NCI-H2196 treated with DMSO at 0.1 percent for 48 hours (cell line): Measurements from ENCODE around the gene C6orf89.
A peak's percentile ranks its signal among the peaks of the same experiment; 100 is the strongest.
"Not testable (repeated sequence)": the region's sequence is repeated elsewhere in the genome, so short reads cannot be mapped to it uniquely, and the experiment has no call there.

Experiments
- DNase-seq: peaks from one replicate; lab custom pipeline; 2025; ENCODE audit not compliant: unreplicated experiment; lab: John Stamatoyannopoulos, UW

C6orf89 gene

DNA sequence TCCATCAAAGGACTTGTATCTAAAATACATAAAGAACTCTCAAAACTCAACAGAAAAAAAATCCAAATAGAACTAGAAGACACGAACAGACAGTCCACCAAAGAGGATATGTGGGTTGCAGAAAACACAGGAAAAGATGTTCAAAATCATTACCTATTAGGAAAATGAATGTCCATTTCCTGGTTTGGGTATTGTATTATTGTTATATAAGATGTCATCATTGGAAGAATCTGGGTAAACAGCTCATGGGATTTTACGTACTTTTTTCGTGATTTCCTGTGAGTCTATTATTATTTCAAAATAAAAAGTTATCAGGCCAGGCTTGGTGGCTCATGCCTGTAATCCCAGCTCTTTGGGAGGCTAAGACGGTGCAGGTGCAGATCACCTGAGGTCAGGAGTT is 59.5 kb downstream of the C6orf89 start:
- DNase-seq: no peak

DNA sequence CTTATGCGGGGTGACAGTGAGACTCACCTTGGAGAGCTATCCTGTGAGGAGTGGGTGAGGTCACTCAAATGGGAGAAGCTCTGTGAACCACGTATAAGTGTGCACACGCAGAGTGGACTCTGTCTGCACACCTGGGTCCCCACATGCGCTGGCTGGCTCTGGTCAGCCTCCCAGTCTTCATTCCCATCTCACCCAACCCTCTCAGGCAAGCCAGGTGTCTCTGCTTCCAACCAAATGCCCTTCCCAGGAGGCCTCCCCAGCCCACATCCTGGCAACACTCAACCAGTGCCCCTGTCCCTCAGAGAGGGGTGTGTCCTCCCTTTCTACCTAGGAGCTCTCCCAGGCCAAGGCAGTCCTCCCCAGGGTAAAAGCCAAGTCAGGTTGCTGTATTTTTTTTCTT is 60.8 kb downstream of the C6orf89 start:
- no peak for DNase-seq

DNA sequence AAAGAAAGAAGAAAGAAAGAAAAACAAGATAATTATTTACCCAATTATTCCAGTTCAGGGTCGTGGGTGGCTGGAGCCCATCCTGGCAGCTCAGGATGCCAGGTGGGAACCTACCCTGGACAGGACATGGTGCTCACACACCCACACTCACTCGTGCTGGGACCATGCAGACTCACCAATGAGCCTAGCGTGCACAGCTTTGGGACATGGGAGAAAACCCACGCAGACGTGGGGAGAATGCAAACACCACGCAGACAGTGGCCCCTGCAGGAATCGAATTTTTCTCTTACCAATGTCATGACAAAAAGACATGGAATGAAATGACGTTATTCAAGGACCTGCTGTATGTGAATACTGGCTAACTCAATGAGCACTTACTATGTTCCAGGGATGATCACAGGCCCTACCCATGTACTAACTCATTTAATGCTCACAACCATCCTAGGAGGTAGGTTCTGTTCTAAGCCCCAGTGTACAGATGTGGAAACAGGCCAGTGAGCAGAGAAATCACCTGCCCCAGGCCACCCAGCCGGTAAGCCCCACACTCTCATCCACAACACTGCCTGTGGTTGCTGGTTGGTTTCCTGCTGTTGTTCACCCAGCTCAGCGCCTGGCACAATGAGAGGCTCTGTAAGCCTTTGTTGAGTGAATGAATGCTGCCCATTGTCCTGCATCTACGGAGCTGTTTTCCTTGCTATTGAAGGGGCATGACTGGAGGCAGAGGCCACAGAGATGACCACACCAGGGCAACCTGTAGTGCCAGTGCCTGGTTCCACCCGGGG is 62.0 kb downstream of the C6orf89 start:
- no peak for DNase-seq

DNA sequence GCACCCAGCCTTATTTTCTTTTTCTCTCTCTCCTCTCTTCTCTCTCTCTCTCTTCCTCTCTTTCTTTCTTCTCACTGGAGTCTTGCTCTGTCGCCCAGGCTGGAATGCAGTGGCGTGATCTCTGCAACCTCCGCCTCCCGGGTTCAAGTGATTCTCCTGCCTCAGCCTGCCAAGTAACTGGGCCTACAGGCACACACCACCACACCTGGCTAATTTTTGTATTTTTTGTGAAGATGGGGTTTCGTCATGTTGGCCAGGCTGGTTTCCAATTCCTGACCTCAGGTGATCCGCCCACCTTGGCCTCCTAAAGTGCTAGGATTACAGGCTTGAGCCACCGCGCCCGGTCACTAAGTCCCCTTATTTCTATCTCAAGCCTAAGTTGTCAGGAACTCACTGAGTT is 63.3 kb downstream of the C6orf89 start:
- not testable (repeated sequence) for DNase-seq

DNA sequence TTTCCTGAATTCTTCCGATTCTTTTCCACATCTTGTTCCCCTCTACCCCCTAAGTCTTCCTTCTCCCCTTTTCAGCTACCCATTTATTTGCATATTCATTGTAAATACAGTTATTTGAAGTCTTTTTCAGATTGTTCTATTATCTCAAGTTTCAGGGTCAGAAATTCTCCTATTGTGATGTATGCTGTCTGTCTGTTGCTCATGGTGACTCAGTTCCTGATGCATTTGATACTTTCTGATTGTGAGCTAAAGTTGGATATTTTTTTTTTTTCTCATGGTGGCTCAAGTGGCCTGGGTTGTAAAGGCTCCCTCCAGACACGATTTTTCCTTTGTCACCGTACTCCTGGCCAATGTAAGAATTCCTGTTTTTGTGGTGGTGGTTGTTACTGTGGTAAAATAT is 63.9 kb downstream of the C6orf89 start:
- no peak for DNase-seq

DNA sequence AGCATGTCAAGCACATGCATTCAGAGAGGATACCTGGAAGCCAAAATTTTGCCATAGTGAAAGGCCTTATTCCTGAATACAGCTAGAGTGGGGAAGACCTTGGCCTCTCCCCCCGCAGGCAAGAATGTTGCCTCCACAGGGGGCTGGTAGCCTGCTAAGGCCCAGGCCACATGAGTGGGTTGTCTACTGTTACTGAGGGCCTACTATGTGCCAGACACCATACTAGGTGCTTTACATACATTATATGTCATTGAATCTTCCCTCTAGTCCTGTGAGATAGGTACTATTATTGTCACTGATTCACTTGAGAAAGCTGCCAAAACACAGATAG is 68.1 kb downstream of the C6orf89 start:
- DNase-seq: no peak

DNA sequence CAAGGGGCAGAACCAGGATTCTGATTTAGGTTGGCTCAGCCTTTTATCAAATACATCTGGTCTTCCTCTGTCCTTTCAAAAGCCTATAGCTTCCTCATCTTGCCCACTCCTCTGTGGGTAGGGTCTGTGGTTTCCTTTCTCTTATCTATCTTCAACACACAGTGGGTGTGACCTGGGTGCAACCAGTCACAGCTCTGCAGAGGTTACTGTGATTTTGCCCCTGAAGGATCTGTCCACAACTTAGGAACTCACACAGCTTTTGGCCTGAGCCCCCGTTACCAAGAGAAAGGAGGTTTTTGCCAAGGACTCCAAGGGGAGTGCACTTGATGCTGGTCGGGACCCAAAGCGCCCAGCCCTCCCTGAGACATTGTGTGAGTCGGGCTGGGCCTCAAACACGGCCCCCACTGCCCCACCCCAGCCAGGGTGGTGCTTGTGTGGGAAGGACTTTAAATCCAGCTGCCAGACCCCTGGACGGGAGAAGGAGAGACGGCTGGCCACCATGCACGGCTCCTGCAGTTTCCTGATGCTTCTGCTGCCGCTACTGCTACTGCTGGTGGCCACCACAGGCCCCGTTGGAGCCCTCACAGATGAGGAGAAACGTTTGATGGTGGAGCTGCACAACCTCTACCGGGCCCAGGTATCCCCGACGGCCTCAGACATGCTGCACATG is 68.6 kb downstream of the C6orf89 start, which contains the start of gene PI16:
TSS of gene PI16 (plus strand) at position 477 of the 670 bp plus-strand sequence. CDS start at position 500, 23 bp downstream.
- no peak for DNase-seq

DNA sequence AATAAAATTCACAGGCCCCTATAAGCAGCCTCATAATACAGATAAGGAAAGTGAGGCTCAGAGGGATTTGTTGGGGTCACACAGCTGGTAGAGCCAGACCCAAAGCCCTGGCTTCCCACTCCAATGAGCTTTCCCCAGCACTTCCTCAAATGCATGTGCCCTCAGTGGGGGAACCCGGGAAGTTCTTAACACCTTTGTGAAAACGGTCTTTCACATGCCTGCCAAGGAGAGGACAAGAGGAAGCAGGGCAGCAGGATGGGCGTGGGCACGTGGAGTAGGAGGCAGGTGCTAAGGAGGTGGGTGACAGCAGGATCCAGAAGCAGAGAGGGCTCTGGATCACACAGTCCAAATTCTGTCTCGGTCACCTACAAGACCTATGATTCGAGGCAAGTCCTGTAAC is 69.4 kb downstream of the C6orf89 start:
- no peak for DNase-seq

DNA sequence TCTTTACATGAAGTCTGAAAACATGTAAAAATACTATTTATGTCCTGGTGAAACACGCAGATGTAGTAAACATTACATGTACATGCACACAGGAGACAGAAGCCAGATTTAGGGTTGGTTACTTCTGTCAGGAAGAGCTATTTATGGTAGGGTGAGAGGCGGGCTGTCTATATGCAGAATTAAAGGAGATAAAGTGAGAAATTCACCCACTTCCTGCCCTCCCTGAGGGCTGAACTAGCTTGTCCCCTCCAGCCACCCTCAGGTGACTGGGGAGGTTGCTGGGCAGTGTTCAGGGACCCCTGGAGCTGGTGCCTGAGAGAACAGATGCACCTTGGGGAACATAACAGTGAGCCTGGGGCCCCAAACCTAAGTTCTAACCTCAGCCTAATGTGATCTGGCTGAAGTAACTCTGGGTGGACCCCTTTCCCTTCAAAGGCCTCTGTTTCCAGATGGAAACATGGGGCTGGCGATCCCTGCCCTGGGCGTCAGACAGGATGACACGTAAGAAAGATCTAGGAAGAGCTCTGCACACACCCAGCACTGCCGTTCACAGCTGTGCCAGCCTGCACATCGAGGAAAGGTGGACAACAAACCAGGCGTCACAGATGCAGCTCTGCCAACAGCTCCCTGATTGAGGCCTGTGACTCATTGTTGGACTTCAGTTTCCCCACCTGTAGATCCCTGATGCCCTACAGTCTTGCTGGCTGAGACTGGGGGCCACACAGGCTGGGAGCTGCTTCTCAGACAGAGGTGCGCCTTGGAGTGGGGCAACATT is 70.1 kb downstream of the C6orf89 start:
- DNase-seq: no peak

DNA sequence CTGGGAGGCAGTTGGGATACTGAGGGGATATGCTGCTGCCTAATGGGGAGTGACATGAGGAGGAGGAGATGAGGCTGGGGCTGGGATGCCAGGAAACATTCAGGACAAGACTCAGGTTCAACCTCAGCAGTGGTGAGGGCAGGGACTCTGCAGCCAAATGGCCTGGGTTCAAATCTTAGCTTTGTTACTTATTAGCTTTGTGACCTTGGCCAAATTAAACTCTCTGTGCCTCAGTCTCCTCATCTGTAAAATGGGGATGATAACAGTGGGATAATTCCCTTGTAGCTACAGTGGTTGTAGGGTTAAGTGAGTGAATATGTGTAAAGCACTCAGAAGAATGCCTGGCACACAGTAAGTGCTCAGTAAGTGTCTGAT is 70.7 kb downstream of the C6orf89 start:
- DNase-seq: no peak

DNA sequence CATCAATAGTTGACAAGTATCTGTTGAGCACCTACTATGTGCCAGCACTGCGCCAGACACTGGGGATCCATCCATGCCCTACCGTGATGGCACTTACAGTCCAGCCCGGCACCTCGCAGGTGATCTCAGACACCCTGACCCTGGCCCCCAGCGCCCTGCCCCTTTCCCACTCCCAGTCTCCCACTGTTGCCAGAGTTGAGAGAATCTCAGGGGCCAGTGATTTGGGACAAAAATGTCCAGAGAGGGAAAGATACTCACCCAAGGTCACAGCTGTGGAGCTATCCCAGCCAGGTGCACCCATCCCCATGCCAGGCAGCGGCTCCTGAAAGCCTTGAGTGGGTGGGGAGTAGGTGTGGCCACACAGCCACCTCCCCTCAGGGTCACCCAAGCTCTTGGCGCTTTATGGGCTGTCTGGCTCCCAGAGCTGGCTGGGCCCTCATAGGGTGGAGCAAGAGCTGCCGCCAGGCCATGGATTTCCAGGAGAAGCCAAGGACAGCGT is 72.1 kb downstream of the C6orf89 start:
- DNase-seq: no peak

DNA sequence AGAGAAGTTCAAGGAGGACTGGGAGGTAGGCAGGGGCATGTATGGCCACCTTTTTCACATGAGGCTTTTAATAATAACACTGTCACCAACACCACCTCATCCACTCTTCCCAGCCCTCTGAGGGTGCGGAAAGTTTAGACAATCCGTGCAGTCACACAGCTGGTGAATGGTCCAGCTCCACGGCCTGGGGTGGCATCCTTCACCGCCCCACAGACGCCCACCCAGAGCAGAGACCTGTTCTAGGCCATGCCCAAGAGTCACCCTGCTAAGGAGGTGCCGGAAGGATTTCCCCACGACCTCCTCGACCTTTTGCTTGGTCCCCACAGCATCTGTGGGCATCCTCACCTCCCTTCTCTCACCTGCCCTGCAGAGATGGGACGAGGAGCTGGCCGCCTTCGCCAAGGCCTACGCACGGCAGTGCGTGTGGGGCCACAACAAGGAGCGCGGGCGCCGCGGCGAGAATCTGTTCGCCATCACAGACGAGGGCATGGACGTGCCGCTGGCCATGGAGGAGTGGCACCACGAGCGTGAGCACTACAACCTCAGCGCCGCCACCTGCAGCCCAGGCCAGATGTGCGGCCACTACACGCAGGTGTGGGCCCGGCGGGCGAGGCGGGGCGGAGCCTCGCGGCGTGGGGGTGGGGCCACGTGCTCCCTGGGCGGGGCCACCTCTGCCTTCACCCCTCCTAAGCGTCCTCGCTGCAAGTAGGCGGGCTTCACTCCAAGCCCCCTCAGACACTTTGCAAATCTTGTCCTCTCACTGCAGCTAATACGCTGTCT is 73.2 kb downstream of the C6orf89 start:
- no peak for DNase-seq

DNA sequence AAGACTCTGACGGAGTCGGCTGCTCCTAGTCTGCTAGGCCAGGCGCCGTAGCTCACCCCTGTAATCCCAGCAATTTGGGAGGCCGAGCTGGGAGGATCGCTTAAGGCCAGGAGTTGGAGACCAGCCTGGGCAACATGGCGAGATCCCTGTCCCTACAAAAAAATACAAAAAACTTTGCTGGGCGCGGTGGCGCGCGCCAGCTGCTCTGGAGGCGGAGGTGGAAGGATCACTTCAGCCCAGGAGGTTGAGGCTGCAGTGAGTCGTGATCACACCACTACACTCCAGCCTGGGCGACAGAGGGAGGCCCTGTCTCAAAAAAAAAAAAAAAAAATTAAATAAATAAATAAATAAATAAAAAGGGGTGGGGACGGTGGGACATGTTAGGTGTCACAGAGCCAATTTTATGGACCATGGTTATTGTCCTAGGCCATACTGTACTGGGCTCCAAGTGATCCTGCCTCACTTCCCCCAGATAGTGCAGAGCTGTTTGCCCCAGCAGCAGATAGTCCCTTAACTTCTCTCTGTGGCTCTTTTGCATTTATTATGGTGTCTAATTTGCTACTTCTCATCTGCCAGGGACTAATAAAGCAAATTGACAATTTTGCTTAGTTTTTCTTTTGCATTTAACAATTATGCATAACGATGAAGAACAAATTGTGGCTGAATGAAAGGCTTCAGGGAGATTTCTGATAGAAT is 74.0 kb downstream of the C6orf89 start:
- no peak for DNase-seq

DNA sequence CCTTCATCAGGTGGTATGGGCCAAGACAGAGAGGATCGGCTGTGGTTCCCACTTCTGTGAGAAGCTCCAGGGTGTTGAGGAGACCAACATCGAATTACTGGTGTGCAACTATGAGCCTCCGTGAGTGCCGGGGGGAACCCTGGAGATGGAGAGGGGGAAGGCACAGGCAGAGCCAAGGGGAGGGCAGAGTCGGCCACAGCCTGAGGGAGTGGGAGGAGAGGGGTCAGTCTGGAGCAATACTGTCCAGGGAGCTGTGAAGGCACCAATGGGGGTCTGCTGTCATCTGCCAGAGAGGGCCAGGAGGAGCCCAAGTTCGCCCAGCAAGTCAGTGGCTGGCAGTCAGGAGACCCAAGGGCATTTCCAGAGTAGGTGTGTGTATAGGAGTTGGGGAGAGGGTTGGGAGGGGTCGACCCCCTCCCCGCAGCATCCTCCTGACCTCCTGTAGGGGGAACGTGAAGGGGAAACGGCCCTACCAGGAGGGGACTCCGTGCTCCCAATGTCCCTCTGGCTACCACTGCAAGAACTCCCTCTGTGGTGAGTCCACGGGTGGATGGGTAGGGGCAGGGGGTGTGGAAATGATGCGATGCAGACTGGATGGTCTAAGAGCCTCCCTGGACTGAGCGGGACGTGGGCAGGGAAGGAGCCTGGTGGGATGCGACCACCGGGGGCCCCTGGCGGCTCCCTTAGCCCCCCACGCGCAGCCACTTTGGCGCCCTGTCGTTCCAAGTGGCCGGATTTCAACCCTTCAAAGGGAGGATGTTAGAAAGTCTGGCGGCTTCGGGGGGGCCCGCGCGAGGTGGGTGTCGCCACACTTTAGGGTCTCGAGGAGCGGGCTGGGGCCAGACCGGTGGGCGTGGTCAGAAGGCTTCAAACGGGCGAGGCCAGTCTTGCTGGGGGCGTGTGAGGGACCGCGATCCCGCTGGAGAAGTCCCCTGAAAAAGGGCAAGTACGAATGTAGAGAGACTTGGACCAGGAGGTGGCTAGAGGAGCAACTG is 76.0 kb downstream of the C6orf89 start:
- no peak for DNase-seq

DNA sequence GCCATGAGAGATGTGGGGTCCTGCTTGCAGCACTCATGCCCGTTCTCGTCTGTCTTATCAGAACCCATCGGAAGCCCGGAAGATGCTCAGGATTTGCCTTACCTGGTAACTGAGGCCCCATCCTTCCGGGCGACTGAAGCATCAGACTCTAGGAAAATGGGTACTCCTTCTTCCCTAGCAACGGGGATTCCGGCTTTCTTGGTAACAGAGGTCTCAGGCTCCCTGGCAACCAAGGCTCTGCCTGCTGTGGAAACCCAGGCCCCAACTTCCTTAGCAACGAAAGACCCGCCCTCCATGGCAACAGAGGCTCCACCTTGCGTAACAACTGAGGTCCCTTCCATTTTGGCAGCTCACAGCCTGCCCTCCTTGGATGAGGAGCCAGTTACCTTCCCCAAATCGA is 77.1 kb downstream of the C6orf89 start:
- DNase-seq: peak; percentile 50

DNA sequence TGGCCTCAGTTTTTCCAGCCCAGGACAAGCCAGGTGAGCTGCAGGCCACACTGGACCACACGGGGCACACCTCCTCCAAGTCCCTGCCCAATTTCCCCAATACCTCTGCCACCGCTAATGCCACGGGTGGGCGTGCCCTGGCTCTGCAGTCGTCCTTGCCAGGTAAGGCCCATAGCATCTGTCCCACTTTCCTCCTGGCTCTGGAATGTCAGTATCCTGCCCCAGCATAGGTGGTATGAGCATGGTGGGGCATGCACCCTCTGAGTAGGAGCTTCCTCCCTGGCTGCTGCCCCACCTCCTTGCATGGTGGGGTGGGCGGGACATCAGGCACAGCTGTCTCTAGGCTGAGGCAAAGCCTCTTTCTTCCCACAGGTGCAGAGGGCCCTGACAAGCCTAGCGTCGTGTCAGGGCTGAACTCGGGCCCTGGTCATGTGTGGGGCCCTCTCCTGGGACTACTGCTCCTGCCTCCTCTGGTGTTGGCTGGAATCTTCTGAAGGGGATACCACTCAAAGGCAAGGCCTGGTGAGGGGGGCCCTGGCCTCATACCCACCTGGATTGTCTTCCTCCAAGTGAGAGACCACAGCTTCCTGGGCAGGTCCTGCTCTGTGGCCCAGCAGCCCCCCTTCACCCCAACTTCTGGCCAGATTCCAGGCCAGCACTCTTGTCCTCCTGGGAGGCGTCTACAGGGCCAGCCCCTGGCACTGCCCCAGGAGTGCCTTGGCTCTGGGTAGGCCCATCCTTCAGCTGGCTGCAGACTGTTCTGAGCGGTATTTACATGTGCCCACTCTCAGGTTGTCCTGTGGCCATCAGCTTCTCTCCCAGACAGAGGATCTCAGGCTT is 77.9 kb downstream of the C6orf89 start:
- DNase-seq: peak; percentile 48

DNA sequence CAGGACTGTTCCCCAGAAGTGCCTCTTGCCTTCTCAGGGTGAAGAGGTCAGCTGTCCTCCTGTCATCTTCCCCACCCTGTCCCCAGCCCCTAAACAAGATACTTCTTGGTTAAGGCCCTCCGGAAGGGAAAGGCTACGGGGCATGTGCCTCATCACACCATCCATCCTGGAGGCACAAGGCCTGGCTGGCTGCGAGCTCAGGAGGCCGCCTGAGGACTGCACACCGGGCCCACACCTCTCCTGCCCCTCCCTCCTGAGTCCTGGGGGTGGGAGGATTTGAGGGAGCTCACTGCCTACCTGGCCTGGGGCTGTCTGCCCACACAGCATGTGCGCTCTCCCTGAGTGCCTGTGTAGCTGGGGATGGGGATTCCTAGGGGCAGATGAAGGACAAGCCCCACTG is 78.6 kb downstream of the C6orf89 start:
- DNase-seq: no peak

DNA sequence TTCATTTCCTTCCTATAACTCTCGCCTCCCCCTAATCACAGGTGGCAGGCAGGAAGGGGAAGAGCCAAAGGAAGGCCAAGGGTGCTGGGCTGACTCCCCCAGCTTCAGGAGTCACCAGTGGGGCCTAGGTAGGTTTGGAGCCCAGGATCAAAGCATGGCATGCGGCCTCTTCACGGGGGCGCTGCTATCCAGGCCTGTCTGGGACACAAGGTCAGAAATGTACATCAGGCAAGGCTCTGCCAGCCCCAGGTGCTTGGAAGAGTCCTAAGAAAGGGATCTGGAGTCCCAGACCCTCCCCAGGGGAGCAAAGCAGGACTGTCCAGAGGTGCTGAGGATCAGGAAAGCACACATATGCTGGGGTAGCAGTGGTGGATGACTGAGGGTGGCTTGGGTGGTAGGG is 79.2 kb downstream of the C6orf89 start:
- DNase-seq: no peak
